ENCODE data around the gene PACS2.

The PACS2 gene

GRCh38 chr14:105446971-105447370 lies 132.4 kb downstream of the PACS2 start:
- no peak for DNase-seq
